ENCODE measurements around the gene KCNMB2.

DNA sequence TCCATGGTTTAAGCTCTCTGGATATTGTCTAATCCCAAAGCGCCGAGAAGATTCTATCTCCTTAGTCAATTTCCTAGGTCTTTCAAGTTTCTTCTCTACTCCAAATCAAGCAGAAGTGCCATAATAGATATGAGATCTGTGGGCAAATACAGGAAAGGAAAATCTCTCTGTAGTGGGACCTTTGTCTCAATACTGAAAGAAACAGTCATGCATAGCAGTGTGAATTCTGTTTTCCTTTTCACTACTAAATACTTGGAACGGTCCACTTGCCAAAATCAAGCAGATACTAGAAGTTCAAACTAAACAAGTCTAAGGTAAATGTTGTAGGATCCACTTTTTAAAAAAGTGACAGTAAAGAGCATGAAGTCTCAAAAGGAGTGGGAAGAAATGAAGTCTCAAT lies 298.8 kb downstream of the KCNMB2 start:
- TF ChIP-seq, protein P1, sequence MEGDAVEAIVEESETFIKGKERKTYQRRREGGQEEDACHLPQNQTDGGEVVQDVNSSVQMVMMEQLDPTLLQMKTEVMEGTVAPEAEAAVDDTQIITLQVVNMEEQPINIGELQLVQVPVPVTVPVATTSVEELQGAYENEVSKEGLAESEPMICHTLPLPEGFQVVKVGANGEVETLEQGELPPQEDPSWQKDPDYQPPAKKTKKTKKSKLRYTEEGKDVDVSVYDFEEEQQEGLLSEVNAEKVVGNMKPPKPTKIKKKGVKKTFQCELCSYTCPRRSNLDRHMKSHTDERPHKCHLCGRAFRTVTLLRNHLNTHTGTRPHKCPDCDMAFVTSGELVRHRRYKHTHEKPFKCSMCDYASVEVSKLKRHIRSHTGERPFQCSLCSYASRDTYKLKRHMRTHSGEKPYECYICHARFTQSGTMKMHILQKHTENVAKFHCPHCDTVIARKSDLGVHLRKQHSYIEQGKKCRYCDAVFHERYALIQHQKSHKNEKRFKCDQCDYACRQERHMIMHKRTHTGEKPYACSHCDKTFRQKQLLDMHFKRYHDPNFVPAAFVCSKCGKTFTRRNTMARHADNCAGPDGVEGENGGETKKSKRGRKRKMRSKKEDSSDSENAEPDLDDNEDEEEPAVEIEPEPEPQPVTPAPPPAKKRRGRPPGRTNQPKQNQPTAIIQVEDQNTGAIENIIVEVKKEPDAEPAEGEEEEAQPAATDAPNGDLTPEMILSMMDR (IDR thresholded peaks at IDR 0.05) = no peak
- TF ChIP-seq POLR2A (IDR thresholded peaks at IDR 0.05) = no peak
- no peak for TF ChIP-seq POLR2AphosphoS5 (IDR thresholded peaks at IDR 0.05)
